NCI-H1048 (cell line): Measurements from ENCODE around the gene PSMB11.
"Not testable (repeated sequence)": the region's sequence is repeated elsewhere in the genome, so short reads cannot be mapped to it uniquely, and the experiment has no call there.

Experiments used
- DNase-seq: peaks from one replicate; lab custom pipeline; 2025; lab: John Stamatoyannopoulos, UW

PSMB11 gene

GRCh38 chr14:23042162-23042965 lies at the start of gene PSMB11:
PSMB11 (plus strand) TSS chr14:23042212; CDS start chr14:23042226, 14 bp downstream.
- no peak for DNase-seq

GRCh38 chr14:22993517-22993916 lies 48.5 kb upstream of the PSMB11 start:
- DNase-seq: no peak

GRCh38 chr14:22994762-22995275 lies 47.2 kb upstream of the PSMB11 start:
- DNase-seq: no peak

- no peak for DNase-seq
Measured at GRCh38 chr14:22995889-22996625, 46.0 kb upstream of the PSMB11 start.

- no peak for DNase-seq
Measured at GRCh38 chr14:22996768-22997654, 45.0 kb upstream of the PSMB11 start.

- no peak for DNase-seq
Measured at GRCh38 chr14:22997676-22998323, 44.2 kb upstream of the PSMB11 start.

- DNase-seq: no peak
Measured at GRCh38 chr14:22998329-22999012, 43.5 kb upstream of the PSMB11 start.

GRCh38 chr14:23000860-23001259 lies 41.2 kb upstream of the PSMB11 start:
- DNase-seq: no peak

- no peak for DNase-seq
Measured at GRCh38 chr14:23002592-23002991, 39.4 kb upstream of the PSMB11 start.

GRCh38 chr14:23004274-23004673 lies 37.7 kb upstream of the PSMB11 start:
- not testable (repeated sequence) for DNase-seq

GRCh38 chr14:23005451-23006187 lies 36.4 kb upstream of the PSMB11 start:
- no peak for DNase-seq

- no peak for DNase-seq
Measured at GRCh38 chr14:23006188-23006534, 35.9 kb upstream of the PSMB11 start.

GRCh38 chr14:23006544-23007419 lies 35.2 kb upstream of the PSMB11 start:
- peak; percentile 94 for DNase-seq

- no peak for DNase-seq
Measured at GRCh38 chr14:23008831-23009230, 33.2 kb upstream of the PSMB11 start.

- DNase-seq: no peak
Measured at GRCh38 chr14:23009483-23009938, 32.5 kb upstream of the PSMB11 start.

GRCh38 chr14:23009939-23010726 lies 31.9 kb upstream of the PSMB11 start, which contains the start of gene C14orf93:
C14orf93 (minus strand) TSS chr14:23010143; CDS start chr14:22999023, 11,120 bp downstream.
- DNase-seq: peak; percentile 24

- no peak for DNase-seq
Measured at GRCh38 chr14:23013054-23013748, 28.8 kb upstream of the PSMB11 start.

GRCh38 chr14:23013749-23014054 lies 28.3 kb upstream of the PSMB11 start:
- DNase-seq: not testable (repeated sequence)
